MM.1S (cell line): ENCODE measurements around the gene TRPM8.

Source experiments
- DNase-seq: peaks from one replicate; pipeline ENCODE4 v3.0.0-alpha.2; 2015
- H2AFZ ChIP-seq: fragments of 300-600 bp; sonication (generic); 2 replicates; pipeline ENCODE4 v1.6.0; 2016; ENCODE audit warnings: antibody characterized with exemption, low read length
- H3F3A ChIP-seq: fragments of 300-600 bp; sonication (generic); 2 replicates; pipeline ENCODE4 v1.6.1; 2016; ENCODE audit warnings: mild to moderate bottlenecking, antibody characterized with exemption, low read length, moderate library complexity, mixed read lengths; ENCODE audit not compliant: insufficient read depth
- H3K27ac ChIP-seq: fragments of 300-600 bp; sonication (generic); 2 replicates; pipeline ENCODE4 v1.5.1; 2016; ENCODE audit warnings: mild to moderate bottlenecking, low read length
- H3K27me3 ChIP-seq: fragments of 300-600 bp; sonication (generic); replicated peaks from 2 replicates; pipeline ENCODE4 v1.6.0; 2016; ENCODE audit warnings: low read length; ENCODE audit not compliant: insufficient read depth
- H3K36me3 ChIP-seq: fragments of 300-600 bp; sonication (generic); replicated peaks from 2 replicates; pipeline ENCODE4 v1.6.1; 2016; ENCODE audit warnings: mild to moderate bottlenecking, low read length, mixed read lengths; ENCODE audit not compliant: insufficient read depth
- H3K4me1 ChIP-seq: fragments of 300-600 bp; sonication (generic); 2 replicates; pipeline ENCODE4 v1.6.1; 2016; ENCODE audit warnings: low read length, mixed read lengths
- H3K4me2 ChIP-seq: fragments of 300-600 bp; sonication (generic); 2 replicates; pipeline ENCODE4 v1.6.0; 2016; ENCODE audit warnings: low read depth, low read length
- H3K4me3 ChIP-seq: fragments of 300-600 bp; sonication (generic); 2 replicates; pipeline ENCODE4 v1.5.1; 2016; ENCODE audit warnings: low read length, mixed read lengths
- H3K79me2 ChIP-seq: fragments of 300-600 bp; sonication (generic); 2 replicates; pipeline ENCODE4 v1.6.1; 2016; ENCODE audit warnings: mixed run types, low read length, mixed read lengths
- H3K9ac ChIP-seq: fragments of 300-600 bp; sonication (generic); 2 replicates; pipeline ENCODE4 v1.6.1; 2016; ENCODE audit warnings: low read length, mixed read lengths
- H3K9me2 ChIP-seq: fragments of 300-600 bp; sonication (generic); replicated peaks from 2 replicates; pipeline ENCODE4 v1.6.1; 2016; ENCODE audit warnings: mild to moderate bottlenecking, low read length, mixed read lengths; ENCODE audit not compliant: insufficient read depth
- H3K9me3 ChIP-seq: fragments of 300-600 bp; sonication (generic); replicated peaks from 2 replicates; pipeline ENCODE4 v1.6.1; 2016; ENCODE audit warnings: mild to moderate bottlenecking, low read length, mixed read lengths; ENCODE audit not compliant: insufficient read depth
- H4K20me1 ChIP-seq: fragments of 300-600 bp; sonication (generic); 2 replicates; pipeline ENCODE4 v1.6.1; 2016; ENCODE audit warnings: mild to moderate bottlenecking, low read length, moderate library complexity, mixed read lengths; ENCODE audit not compliant: insufficient read depth
- EZH2 ChIP-seq: fragments of 300-600 bp; sonication (generic); optimal IDR thresholded peaks from 2 replicates; pipeline ENCODE3; 2017; ENCODE audit warnings: low read depth, mild to moderate bottlenecking, antibody characterized with exemption, low read length, mixed read lengths
- EZH2phosphoT487 ChIP-seq: fragments of 300-600 bp; sonication (generic); IDR thresholded peaks from 2 replicates; pipeline ENCODE4 v1.6.1; 2018; ENCODE audit warnings: antibody characterized with exemption, low read length
- TF ChIP-seq, protein P1 (sequence below): fragments of 300-600 bp; sonication (generic); IDR thresholded peaks from 2 replicates; pipeline ENCODE4 v1.5.1; 2016; ENCODE audit warnings: antibody characterized with exemption, low read length, mixed read lengths

Gene TRPM8

DNA sequence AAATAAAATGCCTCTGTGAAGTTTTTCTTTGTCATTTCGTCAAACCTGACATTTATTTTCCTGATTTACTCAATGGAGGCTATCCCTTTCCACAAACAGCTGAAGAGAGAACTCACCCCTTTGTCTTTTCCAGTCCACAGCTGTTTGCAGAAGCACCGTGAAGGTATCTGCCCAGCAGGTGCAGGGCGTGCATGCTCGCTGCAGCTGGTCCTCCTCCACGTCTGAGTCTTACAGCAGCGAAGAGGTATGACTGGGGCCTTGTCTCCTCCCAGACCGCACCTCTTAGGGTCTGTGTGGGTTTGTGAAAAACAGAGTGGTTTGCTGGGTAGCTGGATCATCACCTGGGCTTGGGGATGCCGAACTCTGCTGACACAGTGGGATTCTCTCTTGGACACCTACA lies 143.1 kb downstream of the TRPM8 start:
- TF ChIP-seq, protein P1, sequence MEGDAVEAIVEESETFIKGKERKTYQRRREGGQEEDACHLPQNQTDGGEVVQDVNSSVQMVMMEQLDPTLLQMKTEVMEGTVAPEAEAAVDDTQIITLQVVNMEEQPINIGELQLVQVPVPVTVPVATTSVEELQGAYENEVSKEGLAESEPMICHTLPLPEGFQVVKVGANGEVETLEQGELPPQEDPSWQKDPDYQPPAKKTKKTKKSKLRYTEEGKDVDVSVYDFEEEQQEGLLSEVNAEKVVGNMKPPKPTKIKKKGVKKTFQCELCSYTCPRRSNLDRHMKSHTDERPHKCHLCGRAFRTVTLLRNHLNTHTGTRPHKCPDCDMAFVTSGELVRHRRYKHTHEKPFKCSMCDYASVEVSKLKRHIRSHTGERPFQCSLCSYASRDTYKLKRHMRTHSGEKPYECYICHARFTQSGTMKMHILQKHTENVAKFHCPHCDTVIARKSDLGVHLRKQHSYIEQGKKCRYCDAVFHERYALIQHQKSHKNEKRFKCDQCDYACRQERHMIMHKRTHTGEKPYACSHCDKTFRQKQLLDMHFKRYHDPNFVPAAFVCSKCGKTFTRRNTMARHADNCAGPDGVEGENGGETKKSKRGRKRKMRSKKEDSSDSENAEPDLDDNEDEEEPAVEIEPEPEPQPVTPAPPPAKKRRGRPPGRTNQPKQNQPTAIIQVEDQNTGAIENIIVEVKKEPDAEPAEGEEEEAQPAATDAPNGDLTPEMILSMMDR = no peak
- no peak for TF ChIP-seq EZH2phosphoT487
- no peak for TF ChIP-seq EZH2
- Histone ChIP-seq H3K36me3 (no peaks in the 10 kb centered on the region), H3K9me2 (no peaks in the 10 kb centered on the region), H3K27ac (no peak overlapping the region), H3K4me2 (no peak overlapping the region), H4K20me1 (no peaks in the 10 kb centered on the region), H3K9me3 (no peaks in the 10 kb centered on the region), H3K27me3 (no peaks in the 10 kb centered on the region), H3K4me1 (peaks cover 3% of the 10 kb centered on the region; the same call in 1 of the 2 replicates), H3K9ac (no peak overlapping the region), H3K4me3 (no peak overlapping the region), H2AFZ (no peak overlapping the region), H3F3A (no peaks in the 10 kb centered on the region), H3K79me2 (no peaks in the 10 kb centered on the region)
- no peak for DNase-seq

GRCh38 chr2:234061624-234062257 lies 144.6 kb downstream of the TRPM8 start:
- Histone ChIP-seq H3K9me2 (no peaks in the 10 kb centered on the region), H3K27ac (no peak overlapping the region), H3F3A (no peaks in the 10 kb centered on the region), H3K9ac (no peak overlapping the region), H3K9me3 (no peaks in the 10 kb centered on the region), H3K27me3 (no peaks in the 10 kb centered on the region), H3K79me2 (no peaks in the 10 kb centered on the region), H3K4me3 (no peak overlapping the region), H3K4me1 (no peaks in the 10 kb centered on the region), H4K20me1 (no peaks in the 10 kb centered on the region), H2AFZ (no peak overlapping the region), H3K4me2 (no peak overlapping the region), H3K36me3 (no peaks in the 10 kb centered on the region)
- no peak for DNase-seq
- TF ChIP-seq, protein P1 = no peak
- TF ChIP-seq EZH2 = no peak
- no peak for TF ChIP-seq EZH2phosphoT487

DNA sequence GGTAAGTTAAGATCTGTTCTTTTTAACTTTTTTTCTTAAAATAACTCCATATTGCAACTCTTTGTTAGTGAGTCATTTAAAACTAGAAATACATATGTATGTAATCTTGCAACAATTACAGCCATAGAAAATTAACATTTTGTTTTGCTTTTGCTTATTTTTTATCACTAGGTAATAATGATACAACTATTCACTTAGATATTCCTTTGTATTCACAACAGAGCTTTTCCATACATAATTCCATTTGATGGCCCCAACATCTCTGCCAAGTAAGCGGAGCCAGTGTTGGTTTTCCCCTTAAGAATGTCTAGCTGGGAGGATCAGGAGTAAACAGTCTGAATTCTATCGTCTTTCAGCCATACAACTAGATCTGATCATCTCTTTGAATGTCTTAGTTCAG lies 149.4 kb downstream of the TRPM8 start:
- Histone ChIP-seq H3K79me2 (no peaks in the 10 kb centered on the region), H3F3A (no peaks in the 10 kb centered on the region), H2AFZ (no peak overlapping the region), H3K4me1 (no peaks in the 10 kb centered on the region), H4K20me1 (no peaks in the 10 kb centered on the region), H3K9me2 (no peaks in the 10 kb centered on the region), H3K36me3 (no peaks in the 10 kb centered on the region), H3K4me3 (no peak overlapping the region), H3K27ac (no peak overlapping the region), H3K27me3 (no peaks in the 10 kb centered on the region), H3K4me2 (no peak overlapping the region), H3K9me3 (no peaks in the 10 kb centered on the region), H3K9ac (no peak overlapping the region)
- no peak for DNase-seq
- TF ChIP-seq EZH2phosphoT487 (no peak), EZH2 (no peak)
- TF ChIP-seq, protein P1 = no peak
